ENCODE measurements around the gene COL28A1. TPM values are rescaled to one million over a fixed set of nuclear protein-coding genes. Genes with fewer than 3 reads are reported as not detected.
"Not testable (repeated sequence)": the region's sequence is repeated elsewhere in the genome, so short reads cannot be mapped to it uniquely, and the experiment has no call there.

The COL28A1 gene
- total RNA-seq, 1 experiment from 2014 or later: 2.2 TPM

DNA sequence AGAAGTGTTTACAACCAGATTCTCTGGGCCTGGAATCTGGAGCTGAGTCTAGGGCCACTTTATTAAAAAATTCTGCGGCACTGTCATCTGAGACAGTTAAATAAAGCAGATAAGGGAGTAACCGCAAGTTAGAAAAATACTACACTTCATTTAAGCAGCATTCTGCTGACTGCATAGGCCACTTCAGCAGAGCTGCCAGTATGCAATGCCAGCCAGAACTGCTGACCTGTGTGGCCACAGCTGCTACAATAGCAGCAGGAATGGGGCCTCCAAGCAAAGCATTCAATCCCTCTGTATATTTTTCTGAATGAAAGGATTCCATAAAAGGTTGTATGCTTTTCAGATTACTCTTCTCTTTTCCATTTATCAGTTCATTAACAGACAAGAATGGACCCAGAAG lies 136.0 kb downstream of the COL28A1 start:
- Histone ChIP-seq H3F3A (ENCODE audit: insufficient read depth, low read depth) (no peaks in the 10 kb centered on the region), H3K36me3 (ENCODE audit: low read depth) (no peaks in the 10 kb centered on the region), H3K9me2 (ENCODE audit: insufficient read depth) (no peaks in the 10 kb centered on the region), H3K9me3 (ENCODE audit: insufficient read depth, low read depth) (0 out of 2 replicates have a peak, but pooled peaks cover 5% of the 10 kb centered on the region), H2AFZ (no peak overlapping the region), H3K27me3 (ENCODE audit: insufficient read depth, low read depth) (no peaks in the 10 kb centered on the region), H3K27ac (no peak overlapping the region), H3K79me2 (ENCODE audit: low read depth) (no peaks in the 10 kb centered on the region), H3K4me3 (no peak overlapping the region), H3K4me2 (no peak overlapping the region), H4K20me1 (ENCODE audit: insufficient read depth) (no peaks in the 10 kb centered on the region), H3K4me1 (replicated peaks; ENCODE audit: insufficient read depth) (no peaks in the 10 kb centered on the region)
- ChIA-PET POLR2A (ENCODE audit: unreplicated experiment) (no interaction called here), CTCF (no interaction called here)
- no TSS peak for BruUV-seq (replicated peaks)
- intact Hi-C loops (cut with micrococcal nuclease; ENCODE audit: unreplicated experiment): loop anchor here (1.0 kb wide), 1 partner anchor 56 kb away; no protein-coding TSS in a partner anchor
- DNase-seq: no peak
- TF ChIP-seq EZH2 (IDR thresholded peaks at IDR 0.05; ENCODE audit: low read depth): no peak

- H3F3A ChIP-seq (ENCODE audit: insufficient read depth, low read depth): no peaks in the 10 kb centered on the region
- intact Hi-C loops (cut with micrococcal nuclease; ENCODE audit: unreplicated experiment): no loop called here
- H3K4me2 ChIP-seq: no peak overlapping the region
- H3K9me2 ChIP-seq (ENCODE audit: insufficient read depth): no peaks in the 10 kb centered on the region
- H3K27ac ChIP-seq: no peak overlapping the region
- 0 out of 2 replicates have a peak, but pooled peaks cover 5% of the 10 kb centered on the region for H3K9me3 ChIP-seq (ENCODE audit: insufficient read depth, low read depth)
- H3K27me3 ChIP-seq (ENCODE audit: insufficient read depth, low read depth): no peaks in the 10 kb centered on the region
- H3K4me1 ChIP-seq (replicated peaks; ENCODE audit: insufficient read depth): no peaks in the 10 kb centered on the region
- H3K4me3 ChIP-seq: no peak overlapping the region
- BruUV-seq (replicated peaks): no TSS peak
- H3K79me2 ChIP-seq (ENCODE audit: low read depth): no peaks in the 10 kb centered on the region
- no peak overlapping the region for H2AFZ ChIP-seq
- ChIA-PET POLR2A (ENCODE audit: unreplicated experiment) (no interaction called here), CTCF (no interaction called here)
- no peak for DNase-seq
- no peaks in the 10 kb centered on the region for H4K20me1 ChIP-seq (ENCODE audit: insufficient read depth)
- no peak for TF ChIP-seq EZH2 (IDR thresholded peaks at IDR 0.05; ENCODE audit: low read depth)
- TF ChIP-seq, protein P1, sequence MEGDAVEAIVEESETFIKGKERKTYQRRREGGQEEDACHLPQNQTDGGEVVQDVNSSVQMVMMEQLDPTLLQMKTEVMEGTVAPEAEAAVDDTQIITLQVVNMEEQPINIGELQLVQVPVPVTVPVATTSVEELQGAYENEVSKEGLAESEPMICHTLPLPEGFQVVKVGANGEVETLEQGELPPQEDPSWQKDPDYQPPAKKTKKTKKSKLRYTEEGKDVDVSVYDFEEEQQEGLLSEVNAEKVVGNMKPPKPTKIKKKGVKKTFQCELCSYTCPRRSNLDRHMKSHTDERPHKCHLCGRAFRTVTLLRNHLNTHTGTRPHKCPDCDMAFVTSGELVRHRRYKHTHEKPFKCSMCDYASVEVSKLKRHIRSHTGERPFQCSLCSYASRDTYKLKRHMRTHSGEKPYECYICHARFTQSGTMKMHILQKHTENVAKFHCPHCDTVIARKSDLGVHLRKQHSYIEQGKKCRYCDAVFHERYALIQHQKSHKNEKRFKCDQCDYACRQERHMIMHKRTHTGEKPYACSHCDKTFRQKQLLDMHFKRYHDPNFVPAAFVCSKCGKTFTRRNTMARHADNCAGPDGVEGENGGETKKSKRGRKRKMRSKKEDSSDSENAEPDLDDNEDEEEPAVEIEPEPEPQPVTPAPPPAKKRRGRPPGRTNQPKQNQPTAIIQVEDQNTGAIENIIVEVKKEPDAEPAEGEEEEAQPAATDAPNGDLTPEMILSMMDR (conservative IDR thresholded peaks at IDR 0.05): no peak
- no peaks in the 10 kb centered on the region for H3K36me3 ChIP-seq (ENCODE audit: low read depth)
Observed at GRCh38 chr7:7395785-7396184, 139.9 kb downstream of the COL28A1 start.

GRCh38 chr7:7388164-7388563 lies 147.5 kb downstream of the COL28A1 start:
- H3K4me2 ChIP-seq; H3F3A ChIP-seq (ENCODE audit: insufficient read depth, low read depth); H3K36me3 ChIP-seq (ENCODE audit: low read depth); H3K9me2 ChIP-seq (ENCODE audit: insufficient read depth); BruUV-seq (replicated peaks); H3K4me3 ChIP-seq; POLR2A ChIA-PET (ENCODE audit: unreplicated experiment); H4K20me1 ChIP-seq (ENCODE audit: insufficient read depth); intact Hi-C loops (cut with micrococcal nuclease; ENCODE audit: unreplicated experiment); DNase-seq; H3K27ac ChIP-seq; H2AFZ ChIP-seq; H3K27me3 ChIP-seq (ENCODE audit: insufficient read depth, low read depth); H3K79me2 ChIP-seq (ENCODE audit: low read depth); H3K9me3 ChIP-seq (ENCODE audit: insufficient read depth, low read depth); H3K4me1 ChIP-seq (replicated peaks; ENCODE audit: insufficient read depth): not testable (repeated sequence)
- CTCF ChIA-PET: interaction anchor here (0.6 kb wide), 1 partner anchor 142 kb away, joined by 3 read pairs; no protein-coding TSS in a partner anchor

DNA sequence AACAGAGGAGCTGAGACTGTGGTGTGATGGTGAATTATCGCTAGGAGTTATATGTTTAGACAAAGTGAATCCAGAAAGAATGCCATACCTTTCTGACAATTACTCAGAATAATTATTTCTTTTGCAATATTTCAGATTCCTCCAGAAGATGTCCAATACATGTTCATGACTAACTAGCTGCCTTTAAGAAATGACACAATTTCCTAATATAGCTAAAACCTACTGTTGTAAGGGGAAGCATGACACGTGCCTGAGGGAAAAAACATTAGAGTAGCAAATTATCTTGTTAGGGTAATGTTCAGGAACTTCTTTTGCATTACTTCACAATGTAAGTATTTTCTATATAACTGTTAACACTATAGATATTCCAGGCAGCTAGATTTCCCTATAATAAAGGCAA lies 150.3 kb downstream of the COL28A1 start:
- Histone ChIP-seq H3K9me2 (ENCODE audit: insufficient read depth) (no peaks in the 10 kb centered on the region), H3K79me2 (ENCODE audit: low read depth) (no peaks in the 10 kb centered on the region), H4K20me1 (ENCODE audit: insufficient read depth) (no peaks in the 10 kb centered on the region), H3K27me3 (ENCODE audit: insufficient read depth, low read depth) (no peaks in the 10 kb centered on the region), H3F3A (ENCODE audit: insufficient read depth, low read depth) (no peaks in the 10 kb centered on the region), H3K36me3 (ENCODE audit: low read depth) (no peaks in the 10 kb centered on the region), H2AFZ (no peak overlapping the region), H3K4me1 (replicated peaks; ENCODE audit: insufficient read depth) (no peaks in the 10 kb centered on the region), H3K9me3 (ENCODE audit: insufficient read depth, low read depth) (peaks cover 4% of the 10 kb centered on the region; the same call in 1 of the 2 replicates), H3K4me2 (no peak overlapping the region), H3K27ac (no peak overlapping the region), H3K4me3 (no peak overlapping the region)
- no peak for TF ChIP-seq EZH2 (IDR thresholded peaks at IDR 0.05; ENCODE audit: low read depth)
- TF ChIP-seq, protein P1 (conservative IDR thresholded peaks at IDR 0.05): no peak
- DNase-seq: peak in 1 of 2 experiments; percentile 46
- POLR2A ChIA-PET (ENCODE audit: unreplicated experiment): no interaction called here
- CTCF ChIA-PET: no interaction called here
- intact Hi-C loops (cut with micrococcal nuclease; ENCODE audit: unreplicated experiment): no loop called here
- no TSS peak for BruUV-seq (replicated peaks)
